ENCODE data around the gene TMEM255A.

DNA sequence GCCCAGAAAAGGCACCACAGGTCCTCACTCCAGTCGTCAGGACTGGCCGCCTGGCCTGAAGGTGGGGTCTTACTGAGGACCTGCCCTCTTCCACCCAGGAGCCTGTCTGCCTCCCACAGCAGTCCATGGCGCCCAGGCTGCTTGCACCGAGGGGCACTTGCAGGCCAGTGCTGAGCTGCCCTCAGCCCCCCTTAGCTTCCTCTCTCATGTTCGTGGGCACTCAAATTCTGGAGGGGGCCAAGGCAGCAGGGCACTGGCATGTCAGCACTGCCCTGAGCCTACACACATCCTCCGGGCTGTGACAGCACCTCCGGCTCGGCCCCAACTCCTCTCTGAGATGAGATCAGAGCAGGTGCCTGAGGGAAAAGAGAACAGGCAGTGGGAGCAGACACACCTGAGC lies 87.9 kb downstream of the TMEM255A start:
- TF ChIP-seq CTCF (conservative IDR thresholded peaks at IDR 0.05 in 1 of 2, IDR thresholded peaks at IDR 0.05 in 1 of 2; ENCODE audit: extremely low read depth in 1 of 2, insufficient read depth in 1 of 2, low read depth in 1 of 2, low read length in 2 of 2) (no peak), EZH2 (IDR thresholded peaks at IDR 0.05; ENCODE audit: borderline replicate concordance, low read length) (no peak)
